ENCODE data around the gene RHBDD1. TPM values are rescaled to one million over a fixed set of nuclear protein-coding genes. Genes with fewer than 3 reads are reported as not detected.

The RHBDD1 gene
- total RNA-seq, 1 donor from 2014 or later = 29.9 TPM

- H3K9me3 Mint-ChIP-seq (ENCODE audit: unreplicated experiment) = no peaks in the 10 kb centered on the region
- no peak overlapping the region for H3K4me3 Mint-ChIP-seq (ENCODE audit: unreplicated experiment)
- no peaks in the 10 kb centered on the region for H3K36me3 Mint-ChIP-seq (ENCODE audit: unreplicated experiment)
- TF ChIP-seq, protein P1, sequence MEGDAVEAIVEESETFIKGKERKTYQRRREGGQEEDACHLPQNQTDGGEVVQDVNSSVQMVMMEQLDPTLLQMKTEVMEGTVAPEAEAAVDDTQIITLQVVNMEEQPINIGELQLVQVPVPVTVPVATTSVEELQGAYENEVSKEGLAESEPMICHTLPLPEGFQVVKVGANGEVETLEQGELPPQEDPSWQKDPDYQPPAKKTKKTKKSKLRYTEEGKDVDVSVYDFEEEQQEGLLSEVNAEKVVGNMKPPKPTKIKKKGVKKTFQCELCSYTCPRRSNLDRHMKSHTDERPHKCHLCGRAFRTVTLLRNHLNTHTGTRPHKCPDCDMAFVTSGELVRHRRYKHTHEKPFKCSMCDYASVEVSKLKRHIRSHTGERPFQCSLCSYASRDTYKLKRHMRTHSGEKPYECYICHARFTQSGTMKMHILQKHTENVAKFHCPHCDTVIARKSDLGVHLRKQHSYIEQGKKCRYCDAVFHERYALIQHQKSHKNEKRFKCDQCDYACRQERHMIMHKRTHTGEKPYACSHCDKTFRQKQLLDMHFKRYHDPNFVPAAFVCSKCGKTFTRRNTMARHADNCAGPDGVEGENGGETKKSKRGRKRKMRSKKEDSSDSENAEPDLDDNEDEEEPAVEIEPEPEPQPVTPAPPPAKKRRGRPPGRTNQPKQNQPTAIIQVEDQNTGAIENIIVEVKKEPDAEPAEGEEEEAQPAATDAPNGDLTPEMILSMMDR (IDR thresholded peaks at IDR 0.05; ENCODE audit: partially characterized antibody, unreplicated experiment) = no peak
- H3K27me3 Mint-ChIP-seq (ENCODE audit: unreplicated experiment) = no peaks in the 10 kb centered on the region
- H3K4me1 Mint-ChIP-seq (ENCODE audit: low read depth, unreplicated experiment) = no peaks in the 10 kb centered on the region
- no peak overlapping the region for H3K27ac Mint-ChIP-seq (ENCODE audit: unreplicated experiment)
- no peak for DNase-seq
Measured at GRCh38 chr2:226855787-226856186, 19.9 kb downstream of the RHBDD1 start.

GRCh38 chr2:226860087-226860486 lies 24.2 kb downstream of the RHBDD1 start:
- Mint-ChIP-seq H3K27ac (ENCODE audit: unreplicated experiment) (no peak overlapping the region), H3K4me1 (ENCODE audit: low read depth, unreplicated experiment) (peaks cover 4% of the 10 kb centered on the region), H3K27me3 (ENCODE audit: unreplicated experiment) (peaks cover 3% of the 10 kb centered on the region), H3K36me3 (ENCODE audit: unreplicated experiment) (no peaks in the 10 kb centered on the region), H3K4me3 (ENCODE audit: unreplicated experiment) (no peak overlapping the region), H3K9me3 (ENCODE audit: unreplicated experiment) (no peaks in the 10 kb centered on the region)
- TF ChIP-seq, protein P1 (IDR thresholded peaks at IDR 0.05; ENCODE audit: partially characterized antibody, unreplicated experiment) = no peak
- no peak for DNase-seq

GRCh38 chr2:226862623-226863022 lies 26.8 kb downstream of the RHBDD1 start:
- Mint-ChIP-seq H3K36me3 (ENCODE audit: unreplicated experiment) (no peaks in the 10 kb centered on the region), H3K9me3 (ENCODE audit: unreplicated experiment) (no peaks in the 10 kb centered on the region), H3K27ac (ENCODE audit: unreplicated experiment) (no peak overlapping the region), H3K27me3 (ENCODE audit: unreplicated experiment) (peaks cover 3% of the 10 kb centered on the region), H3K4me1 (ENCODE audit: low read depth, unreplicated experiment) (peaks cover 4% of the 10 kb centered on the region), H3K4me3 (ENCODE audit: unreplicated experiment) (no peak overlapping the region)
- DNase-seq = no peak
- TF ChIP-seq, protein P1 (IDR thresholded peaks at IDR 0.05; ENCODE audit: partially characterized antibody, unreplicated experiment) = no peak

GRCh38 chr2:226865273-226865672 lies 29.4 kb downstream of the RHBDD1 start:
- no peaks in the 10 kb centered on the region for H3K36me3 Mint-ChIP-seq (ENCODE audit: unreplicated experiment)
- no peak overlapping the region for H3K27ac Mint-ChIP-seq (ENCODE audit: unreplicated experiment)
- DNase-seq = no peak
- peaks cover 3% of the 10 kb centered on the region for H3K27me3 Mint-ChIP-seq (ENCODE audit: unreplicated experiment)
- no peaks in the 10 kb centered on the region for H3K9me3 Mint-ChIP-seq (ENCODE audit: unreplicated experiment)
- H3K4me3 Mint-ChIP-seq (ENCODE audit: unreplicated experiment) = no peak overlapping the region
- TF ChIP-seq, protein P1 (IDR thresholded peaks at IDR 0.05; ENCODE audit: partially characterized antibody, unreplicated experiment) = no peak
- peaks cover 10% of the 10 kb centered on the region for H3K4me1 Mint-ChIP-seq (ENCODE audit: low read depth, unreplicated experiment)

DNA sequence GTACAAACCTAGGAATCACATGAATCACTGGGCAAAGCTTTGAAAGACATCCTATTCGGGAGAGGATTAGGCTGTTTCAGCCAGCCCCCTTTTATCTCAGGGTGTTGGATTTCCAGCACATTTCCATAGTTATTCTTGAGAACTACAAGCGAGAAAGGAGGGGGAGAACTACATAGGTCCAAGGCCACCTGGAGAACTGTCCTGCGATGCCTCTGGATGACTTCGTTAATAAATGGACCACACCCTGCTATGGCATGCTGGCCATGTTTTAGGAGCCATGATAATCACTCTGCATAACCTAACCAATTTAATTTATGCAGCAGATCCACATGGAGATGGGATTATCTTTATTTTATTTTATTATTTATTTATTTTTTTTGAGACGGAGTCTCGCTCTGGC lies 29.9 kb downstream of the RHBDD1 start:
- DNase-seq = no peak
- no peak overlapping the region for H3K4me3 Mint-ChIP-seq (ENCODE audit: unreplicated experiment)
- H3K36me3 Mint-ChIP-seq (ENCODE audit: unreplicated experiment) = no peaks in the 10 kb centered on the region
- H3K27ac Mint-ChIP-seq (ENCODE audit: unreplicated experiment) = no peak overlapping the region
- TF ChIP-seq, protein P1 (IDR thresholded peaks at IDR 0.05; ENCODE audit: partially characterized antibody, unreplicated experiment) = no peak
- peaks cover 3% of the 10 kb centered on the region for H3K27me3 Mint-ChIP-seq (ENCODE audit: unreplicated experiment)
- H3K4me1 Mint-ChIP-seq (ENCODE audit: low read depth, unreplicated experiment) = peaks cover 10% of the 10 kb centered on the region
- no peaks in the 10 kb centered on the region for H3K9me3 Mint-ChIP-seq (ENCODE audit: unreplicated experiment)

Measured in glutamatergic neuron (in vitro differentiated cells).